CD4-positive, alpha-beta T cell treated with Interleukin-15 for 4 hours (primary cell): ENCODE measurements around the gene SOX6.
"Not testable (repeated sequence)": the region's sequence is repeated elsewhere in the genome, so short reads cannot be mapped to it uniquely, and the experiment has no call there.

Experiments used
- DNase-seq: peaks from one replicate; pipeline ENCODE4 v3.0.0-alpha.2; 2020; ENCODE audit warnings: low spot score

The SOX6 gene

DNA sequence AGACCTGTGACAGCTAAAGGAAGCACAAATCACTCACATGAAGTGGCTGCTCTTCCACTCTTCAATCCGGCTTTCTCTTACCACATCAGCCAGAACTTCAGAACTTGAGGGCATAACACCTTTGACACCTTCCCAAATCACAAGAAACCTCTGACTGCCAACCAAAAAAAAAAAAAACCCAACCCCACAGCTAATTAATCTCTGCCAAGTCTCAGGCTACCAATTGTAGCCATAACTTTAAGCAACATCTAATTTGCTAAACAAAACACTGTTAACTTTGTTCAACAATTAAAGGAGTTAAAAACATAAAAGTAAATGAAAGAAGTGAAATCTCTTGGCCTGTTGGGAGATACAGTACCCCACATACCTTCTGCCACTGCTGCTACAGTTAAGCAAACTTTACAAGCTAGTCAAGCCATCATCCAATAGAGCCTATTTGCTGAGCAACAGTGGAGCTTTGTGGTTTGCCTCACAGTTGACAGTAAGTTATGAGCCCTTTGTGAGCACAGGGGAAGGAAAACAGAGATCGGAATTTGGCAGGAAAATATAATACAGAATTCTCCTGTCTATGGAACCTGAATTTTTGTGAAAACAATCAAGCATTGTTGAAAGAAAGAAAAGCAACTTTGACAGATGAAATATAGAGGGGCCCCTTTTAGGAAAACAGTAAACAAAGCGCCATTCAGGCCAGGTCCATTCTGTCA lies at the start of gene SOX6:
Gene SOX6 (minus strand): TSS at position 490 of the 704 bp plus-strand sequence. CDS start 15,298 bp downstream, outside the sequence.
- DNase-seq: no peak

DNA sequence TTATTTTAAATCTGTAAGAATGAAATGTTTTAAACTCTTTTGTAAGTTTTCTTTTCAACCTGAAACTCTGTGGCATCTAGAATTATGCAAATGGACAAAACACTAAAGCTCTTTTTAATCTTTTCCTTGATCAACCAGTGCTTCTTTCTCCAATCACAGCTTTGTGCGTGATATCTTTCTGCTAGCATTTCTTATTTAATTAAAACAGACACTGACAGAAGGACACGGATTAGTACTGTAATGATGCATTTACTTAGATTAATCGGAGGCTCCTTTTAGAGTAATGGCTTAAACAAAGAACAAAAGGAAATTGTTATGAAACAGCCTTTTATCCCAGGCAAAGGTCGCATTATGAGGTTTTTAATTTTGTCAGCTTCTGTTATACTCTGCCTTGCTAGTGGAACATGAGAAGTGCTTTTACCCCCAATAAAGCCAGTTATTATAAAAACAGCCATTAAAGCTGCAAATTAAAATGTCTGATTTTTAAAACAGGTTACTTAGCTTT lies 48.5 kb upstream of the SOX6 start:
- DNase-seq: no peak

DNA sequence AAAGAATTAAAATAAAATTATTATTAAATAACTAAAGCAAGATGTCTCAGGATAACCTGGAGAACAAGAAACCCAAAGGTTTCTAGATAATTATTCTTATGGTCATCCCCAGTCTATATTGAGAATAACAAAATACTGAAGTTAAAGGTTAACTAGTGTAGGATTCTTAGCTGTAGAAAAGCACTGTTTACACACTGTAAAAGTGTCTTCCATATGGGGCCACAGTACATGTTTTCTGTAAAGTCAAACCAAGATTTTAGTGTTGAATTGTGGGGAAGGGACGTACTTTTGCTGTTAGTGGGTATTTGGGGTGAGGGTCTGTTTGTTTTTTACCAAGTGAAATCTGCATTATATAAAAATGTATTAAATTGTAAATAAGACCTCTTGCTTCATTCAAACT lies 47.5 kb upstream of the SOX6 start:
- no peak for DNase-seq

DNA sequence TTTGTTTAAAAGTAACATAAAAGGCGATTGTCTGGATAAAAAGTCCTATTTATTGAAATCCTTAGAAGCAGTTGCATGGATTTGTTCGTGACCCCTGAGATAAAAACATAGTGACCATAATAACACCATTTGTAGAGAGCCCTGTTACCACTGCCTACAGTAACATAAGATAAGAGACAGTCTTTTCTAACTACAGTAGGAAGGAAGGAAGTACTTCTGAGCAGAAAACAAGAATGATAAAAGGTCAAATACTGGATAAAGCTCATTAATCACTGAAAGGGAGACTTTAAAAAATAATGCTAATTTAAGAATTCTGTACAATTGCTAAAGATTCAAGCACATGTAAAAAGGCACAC lies 47.1 kb upstream of the SOX6 start:
- DNase-seq: no peak

DNA sequence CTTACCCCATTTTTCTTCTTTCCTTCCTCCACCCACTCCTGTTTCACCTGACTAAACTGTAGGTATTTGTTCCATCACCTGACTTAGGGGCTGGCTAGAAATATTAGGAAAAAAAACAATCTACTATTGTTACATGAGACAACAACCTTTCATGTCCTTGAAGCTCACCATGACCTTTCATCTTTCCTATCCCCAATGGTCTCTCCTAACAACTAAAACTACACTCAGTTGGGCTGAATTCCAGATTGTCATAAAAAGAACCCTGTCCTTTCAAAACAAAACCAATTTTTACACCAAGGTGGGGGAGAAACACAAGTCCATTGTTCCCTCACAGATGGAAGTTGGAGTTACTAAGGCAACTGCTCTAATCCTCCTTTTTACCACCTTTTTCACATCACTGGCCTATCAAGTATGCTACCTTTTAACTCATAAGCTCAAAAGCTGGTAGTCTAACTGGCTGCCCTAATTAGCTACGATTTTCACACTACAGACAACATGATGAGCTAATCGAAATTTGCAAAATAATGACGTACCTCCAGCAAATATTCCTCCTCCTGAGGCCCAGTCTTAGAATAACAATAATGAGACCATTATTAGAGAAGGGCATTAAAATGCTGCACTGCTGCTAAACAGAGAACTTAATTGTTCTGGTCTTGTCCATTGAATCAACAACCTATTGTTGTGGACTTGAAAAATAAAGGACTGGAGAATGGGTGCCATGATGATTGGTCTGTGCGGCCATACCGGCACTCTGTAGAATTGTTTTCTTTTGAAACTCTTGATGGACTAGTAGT lies 46.5 kb upstream of the SOX6 start:
- DNase-seq: no peak

DNA sequence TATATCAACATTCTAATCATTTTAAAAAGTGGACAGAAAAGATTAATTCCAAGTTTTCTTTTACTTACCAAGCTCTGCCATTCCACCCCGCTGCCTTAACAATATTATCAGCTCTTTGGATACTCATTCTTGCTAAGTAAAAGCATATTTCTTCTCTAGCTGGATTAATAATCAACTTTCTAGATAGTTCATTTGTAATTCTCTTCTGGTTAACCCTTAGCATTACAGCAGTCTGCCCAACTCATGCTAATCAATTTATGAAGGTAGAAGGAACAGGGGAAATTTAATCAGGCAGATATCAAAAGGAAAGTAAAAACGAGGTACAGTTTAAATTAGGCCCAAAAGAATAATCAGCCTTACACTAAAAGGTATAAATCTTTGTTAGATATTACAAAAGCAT lies 41.0 kb upstream of the SOX6 start:
- DNase-seq: no peak

DNA sequence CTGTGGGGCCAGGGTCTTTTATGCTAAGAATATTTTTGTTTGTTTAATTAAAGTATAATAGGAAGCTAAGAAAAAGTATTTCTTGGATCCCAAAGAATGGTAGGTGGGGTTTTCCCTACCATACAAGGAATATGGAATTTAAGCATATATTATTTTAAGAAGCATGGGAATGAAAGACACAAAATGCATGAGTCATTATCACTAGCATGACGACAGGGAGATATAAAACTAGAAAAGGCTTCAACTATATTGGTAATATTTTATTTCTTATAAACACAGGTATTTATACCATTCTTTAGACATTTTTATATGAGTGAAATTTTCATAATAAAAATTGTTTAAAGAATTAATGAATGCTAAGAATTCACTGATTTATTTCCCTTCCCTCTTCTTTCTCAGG lies 39.3 kb upstream of the SOX6 start:
- no peak for DNase-seq

DNA sequence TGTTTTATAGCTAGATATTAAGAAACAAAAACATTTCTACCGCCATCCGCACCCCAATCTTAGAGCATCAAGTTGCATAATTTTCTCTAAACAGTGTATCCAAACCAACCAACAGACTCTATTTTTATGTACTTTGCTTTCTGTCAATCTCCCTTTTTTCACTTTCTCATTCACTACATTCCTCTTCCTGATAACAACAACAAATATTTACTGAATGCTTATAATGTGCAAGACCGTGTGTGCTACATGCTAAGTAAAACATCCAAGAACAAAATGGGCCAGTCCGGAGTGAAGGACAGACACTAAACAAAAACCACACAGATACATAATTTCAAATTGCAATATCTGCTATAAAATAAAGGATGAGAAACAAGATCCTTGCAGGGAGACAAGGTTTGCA lies 38.6 kb upstream of the SOX6 start:
- DNase-seq: no peak

DNA sequence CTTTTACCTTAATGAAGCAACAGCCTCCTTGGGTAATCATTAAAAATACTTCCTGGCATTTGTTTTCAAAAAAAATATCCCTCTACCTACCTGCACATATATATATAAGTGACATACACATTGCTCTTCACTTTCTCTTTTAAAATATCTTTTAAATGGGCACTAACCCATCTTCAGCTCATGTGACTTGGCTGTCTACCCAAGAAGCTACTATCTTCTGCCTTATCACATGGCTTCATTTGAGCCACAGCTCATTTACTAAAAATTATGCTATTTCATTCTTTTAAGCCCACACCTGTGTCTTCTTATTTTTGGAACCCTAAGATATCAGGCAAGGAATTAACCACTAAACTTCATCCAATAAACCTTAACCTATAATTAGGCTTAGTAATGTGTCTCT lies 37.0 kb upstream of the SOX6 start:
- DNase-seq: no peak

DNA sequence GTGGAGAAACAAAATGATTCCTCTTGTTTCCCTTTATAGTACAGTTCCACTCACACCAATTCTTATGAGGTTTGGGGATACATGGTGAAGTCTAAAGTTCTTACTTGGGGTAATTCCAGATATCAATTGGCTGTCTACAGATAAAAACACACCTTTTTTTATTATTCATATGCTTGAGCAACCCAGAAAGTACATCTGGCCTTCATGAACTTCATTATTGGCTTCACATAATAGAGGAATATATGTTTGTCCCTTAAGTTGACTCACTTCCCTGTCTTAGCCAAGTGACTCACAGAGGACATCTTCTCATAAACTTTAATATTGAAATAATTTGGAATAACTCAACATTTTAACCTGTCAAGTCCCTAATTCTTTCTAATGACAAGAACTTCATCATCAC lies 36.3 kb upstream of the SOX6 start:
- DNase-seq: no peak

DNA sequence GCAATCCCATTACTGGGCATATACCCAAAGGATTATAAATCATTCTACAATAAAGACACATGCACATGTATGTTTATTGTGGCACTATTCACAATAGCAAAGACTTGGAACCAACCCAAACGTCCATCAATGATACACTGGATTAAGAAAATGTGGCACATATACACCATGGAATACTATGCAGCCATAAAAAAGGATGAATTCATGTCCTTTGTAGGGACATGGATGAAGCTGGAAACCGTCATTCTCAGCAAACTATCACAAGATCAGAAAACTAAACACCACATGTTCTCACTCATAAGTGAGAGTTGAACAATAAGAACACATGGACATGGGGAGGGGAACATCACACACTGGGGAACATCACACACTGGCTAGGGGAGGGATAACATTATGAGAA lies 34.5 kb upstream of the SOX6 start:
- DNase-seq: not testable (repeated sequence)

DNA sequence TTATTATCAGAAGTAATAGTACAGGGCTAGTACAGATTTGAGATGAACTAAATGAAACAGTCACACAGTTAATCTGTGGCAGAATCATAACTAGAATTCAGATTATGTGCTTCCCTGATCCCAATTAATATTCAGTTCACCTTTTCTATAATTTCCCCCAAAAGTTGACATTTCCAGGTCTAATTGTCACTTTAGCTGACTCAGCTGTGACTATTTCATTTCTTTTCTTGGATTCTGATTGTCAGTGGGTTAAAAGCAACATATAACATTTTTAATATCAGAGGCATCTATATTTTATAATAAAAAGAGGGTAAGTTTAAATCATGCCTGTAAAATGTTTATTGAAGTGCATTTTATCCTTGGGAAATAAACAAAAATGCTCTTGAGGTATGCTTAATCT lies 28.8 kb upstream of the SOX6 start:
- no peak for DNase-seq

DNA sequence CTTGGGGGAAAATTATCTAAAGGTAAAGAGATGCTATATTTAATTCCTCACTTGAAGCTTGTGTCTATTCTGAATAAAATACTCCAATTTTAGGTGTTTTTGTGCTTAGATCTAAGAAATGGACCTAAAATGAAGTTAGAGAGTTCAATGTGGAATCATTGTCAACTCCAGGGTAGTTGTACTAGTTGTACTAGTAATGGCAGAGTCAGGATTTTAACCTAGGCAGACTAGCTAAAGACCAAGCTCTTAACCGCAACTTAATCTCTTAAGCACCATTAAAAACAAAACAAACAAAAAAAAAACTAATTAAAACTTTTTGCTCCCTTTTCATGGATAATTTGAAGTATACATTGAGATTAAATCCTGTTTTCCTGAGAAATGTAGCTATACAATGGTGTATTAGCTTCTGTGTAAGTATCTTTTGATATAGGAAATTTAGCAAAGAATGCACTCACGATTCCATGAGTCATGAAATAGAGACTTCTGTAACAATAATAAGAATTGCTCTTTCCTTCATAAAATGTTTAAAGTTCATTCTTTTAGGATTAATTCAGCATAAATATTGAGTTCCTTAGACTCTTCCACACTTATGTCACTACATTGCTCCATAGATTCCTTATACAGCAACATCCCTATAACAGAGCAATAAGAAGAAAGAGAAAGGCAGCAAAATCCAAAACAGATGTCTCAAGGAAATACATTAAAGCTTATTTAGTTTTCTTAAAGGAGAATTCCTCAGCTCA lies 26.5 kb upstream of the SOX6 start:
- DNase-seq: no peak

DNA sequence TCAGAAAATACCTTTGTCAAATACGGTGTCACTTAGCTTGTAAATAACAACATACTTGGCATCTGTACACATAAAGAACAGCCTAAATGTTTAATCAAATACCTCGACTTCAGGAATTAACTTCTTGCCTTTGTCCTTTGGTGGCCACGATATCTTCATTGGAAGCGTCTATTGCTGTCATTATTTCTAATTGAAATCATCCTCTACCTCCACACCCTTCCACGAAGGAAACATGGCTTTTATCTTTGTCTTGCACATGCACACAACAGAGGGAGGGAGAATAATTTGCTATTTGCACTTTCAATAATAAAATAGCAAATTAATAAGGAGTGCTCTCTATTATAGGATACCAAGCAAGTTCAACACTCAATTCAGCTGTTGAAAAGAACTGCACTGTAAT lies 25.8 kb upstream of the SOX6 start:
- DNase-seq: no peak

DNA sequence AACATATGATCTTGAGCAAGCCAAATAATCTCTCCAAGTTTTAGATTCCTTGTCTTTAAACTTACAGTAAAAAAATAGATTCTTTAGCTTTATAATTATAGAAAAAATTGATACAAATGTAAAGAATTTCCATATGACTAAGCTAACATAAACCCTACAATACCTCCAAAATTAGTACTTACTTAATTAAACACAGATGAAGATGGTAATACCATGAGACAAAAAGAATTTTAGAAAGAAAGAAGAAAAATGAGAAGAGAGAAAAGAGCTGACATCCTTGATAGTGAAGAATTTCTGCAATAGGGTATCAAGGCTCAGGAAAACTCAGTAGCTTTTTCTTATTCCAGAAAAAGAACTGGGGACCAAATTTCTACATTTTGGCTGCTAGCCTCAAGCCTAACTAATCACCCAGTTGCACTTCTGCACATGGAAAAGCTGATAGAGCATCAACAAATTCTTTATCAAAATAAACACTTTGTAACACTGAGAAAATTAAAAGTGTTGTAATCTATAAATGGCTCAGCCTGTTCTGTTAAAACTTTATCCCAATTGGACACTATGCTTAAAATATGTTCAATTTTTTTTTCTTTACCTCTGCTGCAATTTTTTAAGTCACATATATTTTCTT lies 24.7 kb upstream of the SOX6 start:
- no peak for DNase-seq

DNA sequence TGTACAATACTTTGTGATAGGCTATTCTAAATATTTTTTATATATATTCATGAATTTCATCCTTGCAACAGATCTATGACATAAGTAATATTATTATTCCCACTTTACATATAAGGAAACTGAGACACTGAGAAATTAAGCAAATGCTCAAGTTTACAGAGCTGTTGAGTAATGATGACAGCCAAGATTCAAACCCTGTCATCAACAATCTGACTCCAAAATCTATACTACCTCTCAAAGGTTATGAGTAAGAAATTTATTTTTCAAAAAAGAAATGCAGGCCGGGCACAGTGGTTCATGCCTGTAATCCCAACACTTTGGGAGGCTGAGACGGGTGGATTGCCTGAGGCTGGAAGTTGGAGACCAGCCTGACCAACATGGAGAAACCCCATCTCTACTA lies 22.6 kb upstream of the SOX6 start:
- DNase-seq: no peak

DNA sequence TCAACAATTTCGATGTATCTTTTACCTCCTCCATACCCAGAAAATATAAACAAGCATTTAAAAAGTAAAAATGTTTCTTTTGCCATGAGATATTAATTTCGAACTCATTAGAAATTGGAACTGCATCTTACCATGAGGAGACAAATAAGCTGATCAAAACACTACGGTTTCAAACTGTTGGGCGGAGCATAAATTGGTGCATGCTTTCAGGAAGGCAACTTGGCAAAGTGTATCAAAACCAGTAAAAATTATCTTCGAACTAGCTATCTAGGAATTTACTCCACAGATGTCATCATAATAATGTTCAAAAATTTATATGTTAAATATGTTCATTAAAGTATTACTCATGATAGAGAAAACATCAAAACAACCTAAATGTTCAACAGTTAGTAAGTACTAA lies 21.4 kb upstream of the SOX6 start:
- DNase-seq: no peak

DNA sequence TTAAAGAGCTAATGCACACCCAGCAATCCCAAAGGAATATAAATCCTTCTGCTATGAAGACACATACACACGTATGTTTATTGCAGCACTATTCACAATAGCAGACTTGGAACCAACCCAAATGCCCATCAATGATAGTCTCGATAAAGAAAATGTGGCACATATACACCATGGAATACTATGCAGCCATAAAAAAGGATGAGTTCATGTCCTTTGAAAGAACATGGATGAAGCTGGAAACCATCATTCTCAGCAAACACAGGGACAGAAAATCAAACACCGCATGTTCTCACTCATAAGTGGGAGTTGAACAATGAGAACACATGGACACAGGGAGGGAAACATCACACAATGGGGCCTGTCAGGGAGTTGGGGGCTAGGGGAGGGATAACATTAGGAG lies 19.3 kb upstream of the SOX6 start:
- DNase-seq: not testable (repeated sequence)

DNA sequence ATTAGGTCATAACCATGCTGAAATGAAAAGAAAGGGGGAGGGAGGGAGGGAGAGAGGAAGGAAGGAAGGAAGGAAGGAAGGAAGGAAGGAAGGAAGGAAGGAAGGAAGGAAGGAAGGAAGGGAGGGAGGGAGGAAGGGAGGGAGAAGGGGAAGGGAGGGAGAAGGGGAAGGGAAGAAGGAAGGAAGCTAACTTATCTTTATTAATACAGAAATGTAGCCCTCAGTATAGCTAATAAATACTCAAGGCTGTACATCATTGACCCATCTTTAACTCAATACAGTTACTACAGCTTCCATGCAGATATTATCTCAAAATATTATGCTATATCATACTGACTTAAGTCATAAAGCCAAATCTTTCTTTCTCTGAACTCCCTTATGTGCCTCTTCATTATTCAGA lies 17.4 kb upstream of the SOX6 start:
- no peak for DNase-seq

DNA sequence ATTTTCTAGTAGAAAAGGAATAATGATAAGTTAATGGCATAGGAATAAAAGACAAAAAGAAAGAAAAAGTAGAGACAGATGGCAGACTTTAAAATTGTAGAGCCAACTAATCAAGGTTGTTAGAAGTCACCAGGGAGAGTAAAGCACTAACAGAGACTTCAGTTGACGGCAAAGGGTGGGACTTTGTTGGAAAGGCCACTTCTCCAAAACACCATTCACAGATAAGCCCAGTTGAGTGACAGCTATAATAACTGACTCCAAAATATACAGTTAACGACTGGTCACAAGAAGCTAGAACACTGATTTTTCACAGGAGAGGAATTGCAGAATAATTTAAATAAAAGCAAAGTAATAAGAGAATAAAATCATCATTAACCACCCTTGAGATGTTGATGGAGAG lies 16.0 kb upstream of the SOX6 start:
- no peak for DNase-seq

DNA sequence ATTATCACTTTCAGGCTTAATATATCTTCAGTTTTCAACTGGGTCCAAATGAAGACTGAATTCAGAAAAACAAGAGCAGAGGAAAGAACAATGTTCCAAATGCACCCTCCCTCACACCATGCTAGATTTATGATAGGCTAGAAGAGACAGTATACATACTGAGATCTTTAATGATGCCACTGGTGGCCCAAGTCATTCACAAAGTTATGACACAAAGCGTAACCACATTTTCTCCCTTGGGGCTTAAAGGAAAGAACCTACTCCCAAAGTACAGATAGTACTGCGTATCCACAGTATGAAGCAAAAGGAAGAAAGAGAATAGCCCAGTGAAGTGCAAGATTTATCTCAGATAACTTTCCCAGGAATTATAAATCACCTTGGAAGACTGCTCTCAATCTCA lies 10.9 kb upstream of the SOX6 start:
- DNase-seq: no peak

DNA sequence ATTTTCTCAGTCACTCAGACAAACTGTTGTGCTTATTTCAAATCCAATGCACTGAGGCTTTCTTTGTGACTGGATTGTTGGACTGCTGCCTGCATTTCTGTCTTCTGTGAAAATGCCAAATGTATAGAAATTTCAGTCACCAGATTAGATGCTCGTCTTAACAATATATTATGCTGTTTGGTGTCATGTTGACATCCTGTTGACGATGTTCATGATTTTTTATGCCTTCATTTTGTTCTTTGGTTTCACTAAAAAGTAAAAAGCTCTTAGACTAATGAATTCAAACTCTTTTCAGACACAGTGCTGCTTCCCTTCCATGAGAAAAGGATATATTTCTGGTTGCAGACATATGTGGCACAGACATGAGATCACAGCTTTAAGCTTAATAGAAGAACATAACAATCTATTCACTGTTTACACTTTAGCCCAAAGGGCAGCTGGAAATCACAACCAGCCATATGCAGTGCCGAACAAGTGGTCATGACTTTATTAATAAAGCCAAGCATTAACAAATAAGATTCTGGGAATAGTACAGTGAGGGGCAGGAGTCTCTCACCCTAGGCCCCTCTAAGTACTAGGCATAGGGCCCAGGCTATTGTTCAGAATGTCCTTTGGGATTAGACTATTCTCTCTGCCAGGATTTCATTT lies 9.4 kb upstream of the SOX6 start:
- DNase-seq: no peak
